Measurements from ENCODE around the gene SLC16A13.
A peak's percentile ranks its signal among the peaks of the same experiment; 100 is the strongest.

Gene SLC16A13

DNA sequence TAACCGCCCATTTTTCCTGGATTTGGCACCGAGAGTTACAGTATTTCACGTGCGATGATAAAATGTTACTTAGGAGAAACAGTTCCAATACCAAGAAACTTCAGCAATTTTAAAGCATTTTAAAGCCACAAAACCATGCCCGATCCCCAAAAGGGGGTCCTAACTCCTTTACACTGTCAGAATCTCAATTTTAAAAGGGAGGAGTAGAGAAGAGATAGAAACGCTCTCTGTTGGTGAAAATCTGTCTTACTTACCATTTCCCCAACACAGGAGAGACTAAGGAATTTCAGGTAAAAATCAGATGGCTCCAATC lies 23.9 kb upstream of the SLC16A13 start:
- peak overlapping the region; percentile 89 for H3K4me2 ChIP-seq (ENCODE audit: low read length)
- no peaks in the 10 kb centered on the region for H3K36me3 ChIP-seq (ENCODE audit: control insufficient read depth, insufficient read depth, low read length)
- peaks cover 27% of the 10 kb centered on the region for H3K79me2 ChIP-seq
- no peaks in the 10 kb centered on the region for H3K9me3 ChIP-seq (ENCODE audit: control insufficient read depth, low read length)
- no peaks in the 10 kb centered on the region for H3K27me3 ChIP-seq (ENCODE audit: control insufficient read depth, insufficient read depth, low read length)
- H3K9ac ChIP-seq: peak overlapping the region; percentile 95
- peaks cover 24% of the 10 kb centered on the region for H3K4me1 ChIP-seq
- TF ChIP-seq, protein P1, sequence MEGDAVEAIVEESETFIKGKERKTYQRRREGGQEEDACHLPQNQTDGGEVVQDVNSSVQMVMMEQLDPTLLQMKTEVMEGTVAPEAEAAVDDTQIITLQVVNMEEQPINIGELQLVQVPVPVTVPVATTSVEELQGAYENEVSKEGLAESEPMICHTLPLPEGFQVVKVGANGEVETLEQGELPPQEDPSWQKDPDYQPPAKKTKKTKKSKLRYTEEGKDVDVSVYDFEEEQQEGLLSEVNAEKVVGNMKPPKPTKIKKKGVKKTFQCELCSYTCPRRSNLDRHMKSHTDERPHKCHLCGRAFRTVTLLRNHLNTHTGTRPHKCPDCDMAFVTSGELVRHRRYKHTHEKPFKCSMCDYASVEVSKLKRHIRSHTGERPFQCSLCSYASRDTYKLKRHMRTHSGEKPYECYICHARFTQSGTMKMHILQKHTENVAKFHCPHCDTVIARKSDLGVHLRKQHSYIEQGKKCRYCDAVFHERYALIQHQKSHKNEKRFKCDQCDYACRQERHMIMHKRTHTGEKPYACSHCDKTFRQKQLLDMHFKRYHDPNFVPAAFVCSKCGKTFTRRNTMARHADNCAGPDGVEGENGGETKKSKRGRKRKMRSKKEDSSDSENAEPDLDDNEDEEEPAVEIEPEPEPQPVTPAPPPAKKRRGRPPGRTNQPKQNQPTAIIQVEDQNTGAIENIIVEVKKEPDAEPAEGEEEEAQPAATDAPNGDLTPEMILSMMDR (IDR thresholded peaks at IDR 0.05): no peak
- peak overlapping the region; percentile 91 for H3K4me3 ChIP-seq (ENCODE audit: low read depth, low read length)
- peak overlapping the region; percentile 98 for H2AFZ ChIP-seq
- peak overlapping the region; percentile 99 for H3K27ac ChIP-seq

DNA sequence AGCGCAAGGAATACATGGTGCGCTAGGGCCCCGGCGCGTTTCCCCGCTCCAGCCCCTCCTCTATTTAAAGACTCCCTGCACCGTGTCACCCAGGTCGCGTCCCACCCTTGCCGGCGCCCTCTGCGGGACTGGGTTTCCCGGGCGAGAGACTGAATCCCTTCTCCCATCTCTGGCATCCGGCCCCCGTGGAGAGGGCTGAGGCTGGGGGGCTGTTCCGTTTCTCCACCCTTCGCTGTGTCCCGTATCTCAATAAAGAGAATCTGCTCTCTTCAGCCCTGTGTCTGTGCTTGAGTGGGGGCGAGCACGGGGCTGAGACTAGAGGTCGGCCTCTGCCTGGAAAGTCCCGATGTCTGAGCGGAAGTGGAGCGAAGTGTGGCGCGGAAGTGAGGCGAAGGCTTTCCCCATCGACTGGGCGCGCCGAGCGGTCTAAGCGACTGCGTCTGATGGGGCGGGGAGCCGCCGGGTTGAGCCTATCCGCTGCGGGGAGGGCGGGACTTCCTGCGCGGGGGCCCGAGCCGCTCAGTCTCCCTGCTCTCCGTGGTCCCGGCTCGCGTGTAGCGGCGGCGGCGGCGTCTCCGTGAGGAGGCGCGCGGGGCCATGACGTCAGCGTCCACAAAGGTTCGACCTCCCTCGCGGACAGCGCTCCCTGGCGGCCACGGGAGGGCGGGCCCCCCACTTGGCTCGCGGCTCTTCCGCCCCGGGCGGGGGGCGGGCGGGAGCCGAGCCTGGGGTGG lies 21.4 kb upstream of the SLC16A13 start:
- H2AFZ ChIP-seq: peak overlapping the region; percentile 93
- peak overlapping the region; percentile 99 for H3K27ac ChIP-seq
- H3K27me3 ChIP-seq (ENCODE audit: control insufficient read depth, insufficient read depth, low read length): no peaks in the 10 kb centered on the region
- H3K36me3 ChIP-seq (ENCODE audit: control insufficient read depth, insufficient read depth, low read length): no peaks in the 10 kb centered on the region
- TF ChIP-seq, protein P1 (IDR thresholded peaks at IDR 0.05): peak; percentile 68
- H3K9me3 ChIP-seq (ENCODE audit: control insufficient read depth, low read length): no peaks in the 10 kb centered on the region
- H3K79me2 ChIP-seq: peaks cover 26% of the 10 kb centered on the region
- H3K9ac ChIP-seq: peak overlapping the region; percentile 42
- peak overlapping the region; percentile 89 for H3K4me2 ChIP-seq (ENCODE audit: low read length)
- peaks cover 24% of the 10 kb centered on the region for H3K4me1 ChIP-seq
- H3K4me3 ChIP-seq (ENCODE audit: low read depth, low read length): peak overlapping the region; percentile 91

GRCh38 chr17:7014995-7015958 lies 20.5 kb upstream of the SLC16A13 start:
- peak overlapping the region; percentile 56 for H3K4me2 ChIP-seq (ENCODE audit: low read length)
- H3K4me1 ChIP-seq: peaks cover 23% of the 10 kb centered on the region
- TF ChIP-seq, protein P1 (IDR thresholded peaks at IDR 0.05): no peak
- H3K27ac ChIP-seq: peak overlapping the region; percentile 99
- peak overlapping the region; percentile 91 for H3K4me3 ChIP-seq (ENCODE audit: low read depth, low read length)
- peaks cover 20% of the 10 kb centered on the region for H3K79me2 ChIP-seq
- H3K36me3 ChIP-seq (ENCODE audit: control insufficient read depth, insufficient read depth, low read length): no peaks in the 10 kb centered on the region
- H3K27me3 ChIP-seq (ENCODE audit: control insufficient read depth, insufficient read depth, low read length): no peaks in the 10 kb centered on the region
- peak overlapping the region; percentile 57 for H3K9ac ChIP-seq
- no peaks in the 10 kb centered on the region for H3K9me3 ChIP-seq (ENCODE audit: control insufficient read depth, low read length)
- peak overlapping the region; percentile 93 for H2AFZ ChIP-seq

- no peak overlapping the region for H3K9ac ChIP-seq
- H3K27ac ChIP-seq: no peak overlapping the region
- TF ChIP-seq, protein P1 (IDR thresholded peaks at IDR 0.05): no peak
- H3K9me3 ChIP-seq (ENCODE audit: control insufficient read depth, low read length): no peaks in the 10 kb centered on the region
- H2AFZ ChIP-seq: no peak overlapping the region
- H3K4me1 ChIP-seq: peaks cover 12% of the 10 kb centered on the region
- peaks cover 9% of the 10 kb centered on the region for H3K79me2 ChIP-seq
- H3K27me3 ChIP-seq (ENCODE audit: control insufficient read depth, insufficient read depth, low read length): no peaks in the 10 kb centered on the region
- no peak overlapping the region for H3K4me3 ChIP-seq (ENCODE audit: low read depth, low read length)
- H3K36me3 ChIP-seq (ENCODE audit: control insufficient read depth, insufficient read depth, low read length): no peaks in the 10 kb centered on the region
- H3K4me2 ChIP-seq (ENCODE audit: low read length): no peak overlapping the region
These were observed 19.4 kb upstream of the SLC16A13 start for GRCh38 chr17:7016418-7016817.

Data from parathyroid adenoma (tissue), 2 donors.